ENCODE measurements around the gene CNTNAP1. TPM values are rescaled to one million over a fixed set of nuclear protein-coding genes. Genes with fewer than 3 reads are reported as not detected.
A peak's percentile ranks its signal among the peaks of the same experiment; 100 is the strongest.

CNTNAP1 gene
- polyA plus RNA-seq, 5 donors, result 7.0 to 13.8 (median 9.5) TPM

DNA sequence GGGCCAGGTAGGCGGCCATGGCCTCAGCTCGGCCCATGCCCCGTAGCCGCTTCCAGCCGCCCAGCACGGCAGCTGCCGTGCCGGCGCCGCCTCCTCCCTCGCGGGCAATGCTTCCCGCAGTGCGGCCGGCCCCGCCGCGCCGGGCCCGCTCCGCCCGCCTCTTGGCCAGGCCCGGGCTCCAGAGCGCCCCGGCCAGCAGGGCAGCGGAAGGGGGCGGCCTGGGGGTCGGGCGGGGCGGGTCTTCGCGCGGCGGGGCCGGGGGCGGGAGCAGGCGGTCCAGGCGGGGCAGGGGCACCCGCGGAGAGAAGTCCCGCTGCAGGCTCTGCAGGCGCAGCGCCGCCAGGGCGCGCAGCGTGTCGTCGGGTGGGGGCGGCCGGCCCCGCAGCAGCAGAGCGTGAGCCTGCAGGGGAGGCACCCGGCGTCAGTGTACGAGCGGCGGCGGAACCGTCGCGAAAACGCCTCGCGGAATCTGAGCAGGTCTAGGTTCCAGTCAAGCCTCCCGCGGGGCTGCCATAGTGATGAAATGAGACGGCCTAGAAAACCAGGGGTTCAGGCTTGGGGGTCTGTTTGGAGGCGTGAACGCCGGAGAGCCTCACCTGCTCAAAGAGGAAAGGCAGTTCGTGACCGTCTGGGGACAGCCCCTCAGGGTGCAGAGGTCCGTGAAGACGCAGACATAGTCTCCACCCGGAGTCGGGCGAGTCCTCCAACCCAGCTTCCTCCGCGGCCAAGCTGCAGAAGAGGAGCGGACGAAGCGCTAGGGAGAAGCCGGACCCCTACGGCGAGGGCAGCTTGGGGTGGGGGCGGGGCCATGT lies 12.1 kb upstream of the CNTNAP1 start:
- DNase-seq, result no peak

DNA sequence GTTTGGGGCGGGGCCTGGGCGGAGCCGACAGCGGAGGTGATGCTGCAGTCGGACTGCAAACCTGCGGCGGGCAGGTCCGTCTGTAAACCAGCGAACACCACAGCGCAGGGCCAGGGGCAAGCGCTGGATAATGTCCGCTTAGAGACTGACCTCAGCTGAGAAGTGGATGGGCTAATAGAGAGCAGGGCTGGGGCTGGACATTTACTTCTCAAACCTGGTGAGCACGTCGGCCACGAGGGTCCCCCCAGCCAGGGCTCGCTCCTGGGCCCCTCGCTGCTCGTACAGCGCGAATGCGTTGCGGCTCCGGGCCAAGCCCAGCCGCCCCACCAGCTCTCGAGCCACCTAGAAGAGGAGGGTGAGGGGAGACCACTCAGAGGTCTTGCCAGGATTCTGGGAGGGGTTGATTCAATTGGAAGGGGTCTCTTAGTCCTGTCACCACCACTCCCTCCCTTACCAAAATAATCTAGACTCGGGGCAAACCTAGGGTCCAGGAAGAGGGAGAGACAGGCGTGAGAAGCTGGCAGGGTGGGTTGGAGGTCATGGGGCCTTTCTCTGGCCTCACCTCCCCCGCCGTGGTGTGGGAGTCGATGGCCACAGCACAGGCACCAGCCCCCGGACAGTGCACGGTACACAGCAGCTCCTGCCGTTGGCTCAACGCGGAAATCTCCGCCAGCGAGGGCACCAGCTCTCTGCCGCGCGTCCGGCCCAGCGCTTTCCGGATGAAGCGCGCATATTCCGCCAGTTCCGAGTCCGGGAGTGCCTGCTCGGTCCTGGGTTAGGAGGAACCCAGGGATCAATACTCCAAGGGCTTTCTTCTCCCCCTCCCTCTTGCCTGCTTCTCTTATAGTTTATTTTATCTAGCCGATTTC lies 11.3 kb upstream of the CNTNAP1 start:
- no peak for DNase-seq

DNA sequence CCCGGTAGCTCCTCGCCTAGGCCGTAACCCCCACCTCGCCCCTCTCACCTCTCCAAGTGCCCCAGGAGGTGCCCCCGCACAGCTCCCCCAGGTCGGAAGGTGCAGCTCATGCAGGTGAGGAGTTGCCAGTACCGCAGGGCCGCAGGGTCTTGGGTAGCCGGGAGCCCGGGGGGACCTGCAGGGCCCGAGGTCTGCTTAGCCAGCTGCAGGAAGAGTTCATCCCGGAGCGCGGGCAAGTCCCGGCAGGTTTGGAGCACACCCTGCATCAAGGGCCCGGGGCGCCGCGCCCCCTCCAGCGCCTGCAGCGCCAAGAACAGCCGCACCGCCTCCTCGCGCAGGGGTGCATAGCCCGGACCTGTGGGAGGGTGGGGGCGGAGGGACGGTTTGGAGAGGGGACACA lies 10.3 kb upstream of the CNTNAP1 start:
- no peak for DNase-seq

DNA sequence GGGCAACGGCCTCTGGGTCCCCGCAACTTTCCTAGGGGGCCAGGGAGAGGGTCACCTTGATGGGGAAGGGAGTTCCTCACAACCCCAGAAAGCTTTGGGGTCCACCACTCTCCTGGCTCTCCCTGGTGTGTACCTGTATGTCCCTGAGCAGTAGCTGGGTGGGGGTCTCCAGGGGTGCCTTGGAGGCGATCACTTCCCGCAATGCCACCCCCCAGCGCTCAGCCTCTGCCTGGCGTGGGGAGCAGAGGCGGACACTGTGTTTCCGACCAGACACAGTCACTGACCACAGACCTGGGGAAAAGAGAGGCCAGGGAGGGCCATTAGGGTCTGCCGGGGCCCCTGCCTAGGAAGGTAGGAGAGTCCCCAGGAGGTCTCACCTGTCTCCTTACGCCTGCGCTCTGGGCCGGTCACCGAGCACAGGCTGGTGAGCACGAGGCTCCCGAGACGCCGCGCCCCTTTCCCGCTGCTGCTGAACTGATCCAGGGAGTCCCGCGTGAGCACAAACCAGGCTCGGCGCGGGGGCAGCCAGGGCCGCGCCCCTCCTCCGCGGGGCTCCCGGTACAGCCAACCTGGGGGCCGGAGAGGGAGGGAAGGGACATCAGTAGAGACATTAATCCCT lies 9.0 kb upstream of the CNTNAP1 start:
- no peak for DNase-seq

DNA sequence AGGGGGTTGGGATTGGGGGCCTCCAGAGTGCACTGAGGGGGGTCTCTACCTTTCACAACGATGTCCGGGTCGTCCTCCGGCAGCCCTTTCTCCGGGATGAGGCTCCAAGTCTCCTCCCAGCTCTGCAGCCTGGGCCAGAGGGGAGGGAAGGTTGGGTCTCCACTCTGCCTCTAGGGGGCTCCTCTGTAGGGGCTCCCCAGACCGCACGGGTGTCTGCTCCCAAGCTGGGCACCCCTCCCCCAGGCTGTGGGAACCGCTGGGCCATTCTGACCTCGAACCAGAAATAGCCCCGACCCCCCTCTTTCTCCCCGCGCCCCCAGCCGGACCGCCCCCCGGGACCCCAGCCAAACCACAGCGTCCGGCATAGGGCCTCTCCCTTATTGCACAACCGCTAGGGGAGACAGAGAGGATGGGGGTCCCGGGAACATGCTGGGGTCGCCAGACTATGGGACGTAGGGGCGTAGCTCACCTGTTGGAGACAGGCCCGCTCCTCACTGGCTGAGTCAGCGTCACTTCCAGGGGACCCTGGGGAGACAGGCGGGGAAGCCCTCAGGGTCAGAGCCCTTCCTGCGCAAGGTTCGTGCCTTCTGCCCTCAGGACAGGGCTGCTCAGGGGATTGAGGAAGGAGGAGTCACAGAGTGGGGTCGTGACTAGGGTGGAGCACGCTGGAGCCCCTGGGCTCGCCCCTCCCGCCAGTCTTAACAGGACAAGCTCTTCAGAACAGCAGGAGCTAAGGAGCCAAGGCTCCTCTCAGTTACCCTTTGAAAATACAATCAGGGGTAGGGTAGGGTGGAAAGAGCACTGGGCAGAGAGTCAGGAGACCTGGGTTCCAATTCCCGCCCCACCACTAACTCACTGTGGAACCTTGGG lies 8.2 kb upstream of the CNTNAP1 start:
- peak; percentile 55 to 62 for DNase-seq

DNA sequence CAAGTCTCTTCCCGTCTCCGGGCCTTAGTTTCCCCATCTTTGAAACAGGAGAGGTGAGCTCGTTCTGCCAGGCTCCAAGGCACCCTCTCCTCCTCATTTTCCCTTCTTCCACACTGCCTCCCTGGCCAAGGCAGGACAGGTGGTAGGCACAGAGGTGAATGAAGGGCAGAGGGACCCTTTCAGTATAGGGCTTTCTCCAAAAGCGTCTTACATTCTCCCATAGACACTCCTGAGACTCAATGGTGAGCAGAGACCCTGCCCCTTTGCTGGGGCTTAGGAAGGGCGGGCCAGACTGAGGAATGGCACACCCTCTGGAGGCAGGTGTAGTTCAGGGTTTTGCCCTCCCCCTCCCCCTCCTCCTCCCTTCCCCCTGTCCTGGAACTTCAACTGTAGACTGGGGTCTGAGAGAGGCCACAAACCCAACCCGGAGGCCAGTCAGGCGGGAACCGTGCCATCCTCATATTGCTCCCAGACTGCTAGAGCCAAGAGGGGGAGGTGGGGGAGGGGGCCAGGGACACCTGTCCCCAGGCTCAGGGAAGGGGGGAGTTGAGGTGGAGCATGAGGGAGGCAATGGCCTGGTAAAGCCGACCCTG lies 7.5 kb upstream of the CNTNAP1 start:
- no peak for DNase-seq

DNA sequence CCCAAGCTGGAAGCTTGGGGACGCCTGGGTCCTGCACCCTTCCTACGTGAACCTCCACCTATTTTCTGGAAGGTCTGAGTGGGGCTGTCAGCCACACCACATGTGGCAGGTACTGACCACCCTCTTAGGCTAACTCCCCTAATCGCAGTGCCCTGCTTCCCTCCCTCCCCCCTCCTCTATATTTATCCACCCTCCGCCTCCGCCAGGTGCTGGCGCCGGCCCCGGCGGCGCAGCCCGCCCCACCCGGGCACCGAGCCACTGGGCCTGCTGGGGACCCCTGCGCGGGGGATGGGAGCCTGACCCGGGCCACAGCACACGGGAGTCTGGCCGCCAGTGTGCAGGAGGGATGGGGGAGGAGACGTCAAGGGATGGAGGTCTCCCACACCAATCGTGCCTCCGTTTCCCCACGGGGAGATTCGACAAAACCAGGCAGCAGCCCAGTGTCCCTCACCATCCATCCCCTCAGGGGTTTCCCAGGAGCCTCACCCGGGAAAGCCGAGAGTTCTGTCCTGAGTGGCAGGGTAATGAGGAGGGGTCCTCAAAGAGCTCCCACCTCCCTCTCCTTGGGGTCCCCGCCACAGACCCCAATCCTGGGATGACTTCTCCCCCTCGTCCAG lies 6.9 kb upstream of the CNTNAP1 start:
- DNase-seq, result no peak

DNA sequence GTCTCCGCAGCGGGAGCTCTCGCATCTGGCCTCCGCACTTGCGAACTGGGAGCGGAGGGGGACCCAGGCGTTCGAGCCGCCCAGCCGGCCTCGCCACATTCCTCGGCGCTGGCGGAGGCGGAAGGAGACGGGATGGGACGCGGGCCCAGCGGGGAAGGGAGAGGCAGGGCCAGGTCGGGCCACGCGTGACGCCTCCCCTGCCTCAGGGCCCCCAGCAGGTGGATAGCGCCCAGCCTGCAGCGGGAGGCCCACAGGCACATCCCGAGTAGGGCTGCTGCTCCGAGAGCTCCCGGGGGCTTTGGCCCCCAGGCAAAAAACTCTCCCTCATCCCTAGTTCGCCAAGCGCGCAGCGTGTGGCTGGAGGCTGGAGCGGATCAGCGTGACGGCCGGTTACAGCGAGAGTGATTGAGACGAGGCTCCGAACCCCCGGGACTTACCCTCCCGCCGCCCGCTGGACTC lies 6.3 kb upstream of the CNTNAP1 start:
- no peak for DNase-seq

DNA sequence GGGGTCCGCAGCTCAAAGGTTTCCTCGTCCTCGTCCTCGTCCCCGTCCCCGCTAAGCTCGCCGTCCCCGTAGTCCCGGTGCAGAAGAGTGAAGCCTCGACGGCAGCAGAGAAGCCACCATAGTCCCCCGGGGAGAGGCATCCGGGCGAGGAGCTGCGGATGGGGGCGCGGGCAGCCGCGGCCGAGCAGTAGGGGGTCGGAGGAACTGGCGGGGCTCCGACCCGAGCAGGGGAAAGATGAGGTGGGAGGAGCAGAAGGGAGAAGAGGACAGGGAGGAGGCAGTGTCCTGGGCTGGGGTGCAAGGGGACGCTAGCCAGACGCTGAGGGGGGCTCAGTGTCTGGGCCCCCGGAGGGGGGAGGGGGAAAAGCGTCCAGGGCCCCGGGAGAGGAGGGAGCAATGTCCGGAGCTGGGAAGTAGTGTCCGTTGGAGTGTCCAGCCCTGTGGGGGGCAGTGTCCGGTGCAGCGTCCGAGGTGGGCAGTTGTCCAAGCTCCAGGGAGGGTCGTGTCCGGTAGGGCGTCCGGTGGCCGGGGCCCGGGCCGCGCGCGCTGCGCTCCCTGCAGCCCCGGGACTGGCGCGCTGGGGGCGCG lies 5.8 kb upstream of the CNTNAP1 start, which contains the start of gene PLEKHH3:
PLEKHH3 (minus strand) TSS at position 571 of the 588 bp plus-strand sequence; CDS start at position 140, 431 bp downstream.
- DNase-seq, result no peak

DNA sequence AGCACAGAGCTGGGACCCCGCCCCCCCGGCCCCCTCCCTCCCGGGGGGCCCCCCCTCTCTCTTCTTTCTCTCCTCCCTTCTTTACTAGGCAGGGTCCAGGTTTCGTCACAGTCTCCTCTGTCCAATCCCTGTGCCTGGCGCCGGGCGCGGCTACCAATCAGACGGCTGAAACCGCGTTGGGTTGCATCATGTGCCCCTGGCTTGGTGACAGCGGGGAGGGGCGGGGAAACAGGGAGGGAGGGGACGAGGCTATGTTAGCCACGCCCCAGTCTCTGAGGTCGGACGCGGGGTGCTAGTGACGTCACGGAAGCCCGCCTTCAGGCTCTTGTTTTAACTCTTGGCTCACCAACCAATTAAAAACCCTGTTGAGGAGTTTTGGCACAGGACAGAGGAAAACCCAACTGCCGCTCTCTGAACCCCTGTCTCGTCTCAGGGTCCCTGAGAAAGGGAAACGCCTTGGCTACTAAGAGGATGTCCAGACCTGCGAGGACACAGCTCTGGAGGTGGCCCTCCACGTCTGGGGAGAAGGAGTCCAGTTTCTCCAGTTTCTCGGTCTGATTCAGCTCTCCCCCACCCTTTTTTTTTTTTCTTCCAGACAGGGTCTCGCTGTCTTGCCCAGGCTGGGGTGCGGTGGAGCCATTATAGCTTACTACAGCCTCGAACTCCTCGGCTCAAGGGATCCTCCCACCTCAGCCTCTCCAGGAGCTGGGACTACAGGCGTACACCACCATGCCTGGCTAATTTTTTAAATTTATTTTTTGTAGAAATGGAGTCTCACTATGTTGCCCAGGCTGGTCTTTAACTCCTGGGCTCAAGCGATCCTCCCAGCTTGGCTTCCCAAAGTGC lies 5.1 kb upstream of the CNTNAP1 start:
- peak; percentile 100 for DNase-seq

DNA sequence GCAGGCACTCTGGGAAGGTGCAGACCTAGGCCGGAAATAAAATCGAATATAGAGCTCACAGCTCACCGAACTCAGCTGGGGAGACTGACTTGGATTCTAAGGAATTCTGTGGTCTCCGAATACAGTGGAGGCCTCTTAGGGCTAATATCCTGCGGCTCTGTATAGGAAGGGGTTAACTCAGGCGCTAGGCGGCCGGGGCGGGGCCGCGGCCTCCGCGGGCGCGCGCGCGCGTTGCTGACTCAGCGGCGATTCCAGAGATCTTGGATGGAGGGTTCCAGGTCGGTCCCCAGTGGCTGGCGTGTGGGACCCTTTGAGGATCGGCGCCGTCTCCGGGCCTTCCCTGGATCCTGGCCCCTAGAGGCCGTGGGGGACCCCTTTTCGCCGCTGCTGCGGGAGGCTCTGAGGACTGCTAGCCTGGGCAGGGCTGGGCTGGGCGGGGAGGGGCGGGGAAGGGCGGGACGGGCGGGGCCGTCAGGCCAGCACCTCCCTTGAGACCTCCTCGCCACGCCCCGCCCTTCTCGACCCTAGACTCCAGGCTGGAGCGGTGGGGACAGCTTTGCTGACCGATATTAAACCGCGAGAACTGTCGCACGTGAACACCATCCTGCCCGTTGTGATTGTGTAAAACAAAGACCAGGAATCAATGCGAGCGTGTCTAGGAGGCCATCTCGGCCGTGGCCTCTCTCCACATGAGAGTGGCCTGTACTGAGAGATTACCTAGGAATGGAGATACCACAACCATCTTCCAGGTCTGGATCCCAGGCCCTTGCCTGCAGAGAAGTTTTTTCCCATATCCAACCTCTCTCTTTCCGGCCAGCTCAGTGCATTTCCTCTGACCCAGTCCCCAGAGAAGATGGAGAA lies 4.2 kb upstream of the CNTNAP1 start:
- peak; percentile 89 to 91 for DNase-seq

DNA sequence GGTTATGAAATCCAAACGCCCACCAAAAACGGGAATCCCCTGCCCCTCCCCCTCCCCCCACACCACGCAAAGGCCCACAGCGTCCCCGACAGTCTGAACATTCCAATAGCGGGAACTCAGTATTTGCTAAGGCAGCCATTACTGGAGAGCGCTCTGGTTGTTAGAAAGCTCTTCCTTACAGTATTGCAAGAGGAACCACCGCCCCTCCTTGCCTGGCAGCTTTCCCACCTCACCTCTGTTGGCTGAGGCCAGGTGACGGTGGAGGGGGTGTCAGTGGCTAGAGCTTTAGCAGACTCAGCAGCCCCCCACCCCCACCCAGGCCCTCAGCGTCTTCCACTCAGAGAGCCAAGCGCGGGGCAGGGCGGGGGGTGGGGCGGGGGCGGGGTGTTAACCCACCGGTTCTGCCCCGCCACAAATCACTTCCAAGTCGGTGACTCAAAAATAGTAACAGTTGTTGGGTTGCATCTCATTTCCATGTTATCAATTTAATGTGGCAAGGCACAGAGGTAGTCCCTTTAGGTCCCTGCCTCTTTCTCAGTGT lies 3.3 kb upstream of the CNTNAP1 start:
- DNase-seq, result peak; percentile 51 to 65

DNA sequence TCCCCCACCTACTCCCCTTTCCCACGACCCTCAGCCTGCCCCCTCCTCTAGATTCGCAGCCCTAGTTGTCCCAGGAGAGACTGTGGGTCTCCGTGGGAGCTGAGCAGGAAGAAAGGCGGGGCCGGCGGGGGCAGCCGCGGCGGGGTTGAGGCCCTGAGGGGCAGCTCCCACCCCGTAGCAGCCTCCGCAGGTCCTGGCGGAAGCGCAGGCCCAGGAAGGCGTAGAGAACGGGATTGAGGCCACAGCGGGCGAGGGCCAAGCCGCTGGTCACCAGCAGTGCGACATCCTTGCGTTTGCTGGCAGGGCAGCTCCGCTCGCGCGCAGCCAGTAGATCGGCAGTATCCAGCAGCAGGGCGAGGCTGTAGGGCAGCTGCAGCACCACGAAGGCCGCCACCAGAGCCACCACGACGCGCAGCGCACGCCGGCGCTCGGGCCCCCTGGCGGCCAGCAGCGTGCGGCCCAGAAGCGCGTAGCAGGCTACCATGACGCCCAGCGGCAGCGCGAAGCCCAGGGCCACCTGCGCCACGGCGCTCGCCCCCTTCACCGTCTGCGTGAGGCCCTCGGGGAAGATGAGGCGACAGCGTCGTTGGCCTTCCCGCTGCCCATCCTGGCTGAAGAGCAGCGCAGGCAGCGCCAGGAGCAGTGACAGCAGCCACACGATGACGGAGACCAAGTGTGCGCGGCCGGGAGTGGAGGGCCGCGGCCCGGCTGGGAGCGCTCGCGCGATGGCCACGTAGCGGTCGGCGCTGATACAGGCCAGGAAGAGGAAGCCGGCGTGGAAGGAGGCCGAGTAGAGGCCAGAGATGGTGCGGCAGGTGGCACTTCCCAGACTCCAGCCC lies 2.6 kb upstream of the CNTNAP1 start:
- DNase-seq, result peak; percentile 81

DNA sequence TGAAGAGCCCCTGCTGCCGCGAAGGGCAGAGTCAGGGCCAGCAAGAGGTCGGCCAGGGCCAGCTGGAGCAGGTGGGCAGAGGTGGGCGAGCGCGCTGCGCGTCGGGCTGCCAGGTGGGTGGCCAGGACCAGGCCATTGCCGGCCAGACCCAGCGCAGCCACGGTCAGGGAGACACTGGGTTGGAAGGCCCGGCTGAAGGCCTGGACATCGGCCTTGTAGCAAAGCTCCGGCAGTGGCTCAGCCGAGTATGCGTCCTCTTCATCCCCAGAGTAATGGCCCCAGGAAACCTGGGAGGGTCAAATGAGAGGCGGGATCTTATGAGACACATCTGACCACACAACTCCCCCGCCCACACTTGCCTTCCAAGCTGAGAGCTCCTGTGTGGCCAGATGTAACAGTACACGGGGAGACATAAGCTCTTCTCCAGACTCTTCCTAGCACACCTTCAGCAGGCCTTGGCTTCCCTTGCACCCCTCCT lies 2.0 kb upstream of the CNTNAP1 start:
- no peak for DNase-seq

DNA sequence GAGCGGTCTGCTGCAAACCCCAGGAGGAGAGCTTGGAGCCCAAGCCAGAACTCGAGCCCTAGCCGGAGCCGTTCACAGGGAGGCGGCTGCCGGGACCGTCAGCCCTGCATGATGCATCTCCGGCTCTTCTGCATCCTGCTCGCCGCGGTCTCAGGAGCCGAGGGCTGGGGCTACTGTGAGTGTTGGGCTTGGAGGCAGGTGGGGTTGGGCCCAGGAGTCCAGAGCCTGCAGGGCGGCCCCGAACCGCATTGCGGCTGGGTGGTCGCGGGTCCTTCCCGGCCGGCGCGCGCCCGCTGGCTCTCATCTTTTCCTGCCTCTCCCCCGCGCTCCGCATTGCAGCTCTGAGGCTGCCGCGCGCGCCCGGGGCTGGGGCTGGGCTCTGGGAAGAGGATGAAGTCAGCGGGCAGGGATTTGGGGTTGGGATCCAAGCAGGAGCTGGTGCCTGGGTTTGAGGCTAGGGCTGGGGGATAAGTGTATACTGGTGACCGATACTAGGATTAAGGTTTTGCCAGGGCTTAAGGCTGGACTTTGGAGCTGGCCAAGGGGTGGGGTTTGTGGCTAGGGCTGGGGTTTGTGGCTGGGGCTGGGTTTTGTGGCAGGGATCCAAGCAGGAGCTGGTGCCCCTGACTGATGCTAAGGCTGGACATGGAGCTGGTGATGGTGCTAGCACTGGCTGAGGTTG lies 532 bp downstream of the CNTNAP1 start:
- no peak for DNase-seq
